Activated naive CD8-positive, alpha-beta T cell treated with anti-CD3 and anti-CD28 coated beads, Interleukin-2, amount 10 ng/mL, durations not matched to agents 7 days and 5 days (primary cell): Measurements from ENCODE around the gene KIAA1958. TPM values are rescaled to one million over a fixed set of nuclear protein-coding genes. Genes with fewer than 3 reads are reported as not detected.

Source experiments
- ATAC-seq: fragments of 150-1000 bp; cut with Tn5 transposase; one replicate; pipeline ENCODE4 v1.10.0; 2021; ENCODE audit warnings: low read depth, moderate library complexity
- POLR2A ChIA-PET: fragments of 350-600 bp; sonication (Branson Sonifier 250); formaldehyde crosslinking; loops from one replicate; lab custom pipeline; 2021; ENCODE audit warnings: antibody characterized with exemption; lab: Charles Lee
- DNase-seq: peaks from one replicate; pipeline ENCODE4 v3.0.0; 2021
- H3K27ac Mint-ChIP-seq: one replicate; pipeline ENCODE4 v1.8.0; 2022; ENCODE audit warnings: mild to moderate bottlenecking, mixed read lengths
- H3K27me3 Mint-ChIP-seq: one replicate; pipeline ENCODE4 v1.8.0; 2022; ENCODE audit warnings: mild to moderate bottlenecking, moderate library complexity, mixed read lengths
- H3K36me3 Mint-ChIP-seq: one replicate; pipeline ENCODE4 v1.8.0; 2021; ENCODE audit warnings: mild to moderate bottlenecking, mixed read lengths
- H3K4me1 Mint-ChIP-seq: one replicate; pipeline ENCODE4 v1.8.0; 2021; ENCODE audit warnings: mixed read lengths
- H3K4me3 Mint-ChIP-seq: one replicate; pipeline ENCODE4 v1.8.0; 2022; ENCODE audit warnings: mild to moderate bottlenecking, moderate library complexity, mixed read lengths
- H3K9me3 Mint-ChIP-seq: one replicate; pipeline ENCODE4 v1.8.0; 2021; ENCODE audit warnings: mixed read lengths
- total RNA-seq, 2 experiments: library from RNA; stranded (reverse); gene quantifications; one replicate each; pipeline ENCODE4 v1.2.3, GENCODE V29; 2021

KIAA1958 gene, protein sequence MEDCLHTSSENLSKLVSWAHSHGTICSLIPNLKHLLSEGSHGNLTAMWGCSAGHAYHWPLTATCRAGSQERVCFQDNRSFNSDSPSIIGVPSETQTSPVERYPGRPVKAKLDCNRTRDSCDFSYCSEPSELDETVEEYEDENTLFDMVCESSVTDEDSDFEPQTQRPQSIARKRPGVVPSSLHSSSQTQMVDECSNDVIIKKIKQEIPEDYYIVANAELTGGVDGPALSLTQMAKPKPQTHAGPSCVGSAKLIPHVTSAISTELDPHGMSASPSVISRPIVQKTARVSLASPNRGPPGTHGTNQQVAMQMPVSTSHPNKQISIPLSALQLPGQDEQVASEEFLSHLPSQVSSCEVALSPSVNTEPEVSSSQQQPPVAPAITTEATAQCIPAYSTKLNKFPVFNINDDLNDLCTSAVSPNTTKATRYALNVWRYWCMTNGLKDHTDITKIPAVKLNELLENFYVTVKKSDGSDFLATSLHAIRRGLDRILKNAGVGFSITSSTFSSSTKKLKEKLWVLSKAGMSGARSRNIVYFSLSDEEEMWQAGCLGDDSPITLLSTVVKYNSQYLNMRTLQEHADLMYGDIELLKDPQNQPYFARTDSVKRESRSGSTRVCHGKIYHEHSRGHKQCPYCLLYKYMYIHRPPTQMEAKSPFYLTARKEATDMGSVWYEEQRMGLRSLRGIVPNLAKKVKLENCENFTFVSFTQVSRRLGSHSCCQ
- 10 to 100 TPM; 13.3 to 15.0 TPM for total RNA-seq

DNA sequence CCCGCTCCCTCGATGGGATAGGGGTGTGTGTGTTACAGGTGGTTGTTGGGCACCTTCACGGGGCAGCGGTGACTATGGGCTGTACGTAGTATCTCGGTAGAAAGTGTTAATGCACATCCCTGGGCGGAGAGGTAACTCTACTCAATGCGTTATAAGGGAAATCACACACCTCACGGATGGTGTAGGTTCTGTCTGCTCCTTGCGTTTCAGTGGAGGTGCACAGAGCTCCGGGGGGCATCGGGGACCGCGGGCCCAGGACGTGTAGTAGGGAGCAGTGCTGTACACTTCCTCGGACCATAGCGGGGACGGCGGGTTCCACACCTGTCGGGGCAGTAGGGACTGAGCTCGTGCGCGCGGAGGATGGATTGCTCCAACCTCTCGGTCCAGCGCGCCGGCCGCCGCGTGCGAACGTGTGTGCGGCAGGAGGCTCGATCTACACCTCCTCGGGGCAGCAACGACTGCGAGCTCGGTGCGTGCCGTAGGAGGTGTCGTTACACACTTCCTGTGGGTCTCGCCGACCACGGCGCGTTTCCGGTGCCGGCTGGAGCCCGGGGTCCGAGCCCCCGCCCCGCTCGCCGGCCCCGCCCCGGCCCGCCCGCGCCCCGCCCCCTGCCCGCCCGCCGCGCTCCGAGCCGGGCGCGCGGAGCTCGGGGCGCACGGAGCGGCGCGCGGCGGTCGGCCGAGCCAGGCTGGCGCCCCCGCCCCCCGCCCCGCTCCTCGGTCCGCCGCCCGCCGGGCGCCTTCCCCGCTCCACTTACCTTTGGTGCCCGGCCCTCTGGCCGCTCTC lies at the start of gene KIAA1958:
Gene KIAA1958 (plus strand): TSS at position 607 of the 787 bp plus-strand sequence. CDS start 87,254 bp downstream, outside the sequence.
- Mint-ChIP-seq H3K4me1 (peaks cover 32% of the 10 kb centered on the region), H3K9me3 (no peaks in the 10 kb centered on the region), H3K27me3 (no peaks in the 10 kb centered on the region), H3K4me3 (peak within 1 kb of the TSS; percentile 98), H3K36me3 (peaks cover 13% of the 10 kb centered on the region), H3K27ac (peak within 1 kb of the TSS; percentile 96)
- DNase-seq, result peak; percentile 92
- peak; percentile 90 for ATAC-seq
- POLR2A ChIA-PET, result interaction anchor here (0.5 to 3.8 kb wide), 9 partner anchors 10 to 265 kb away, joined by 3 to 26 read pairs (median 5); partner anchors contain the start of genes HSDL2, INIP, PTBP3 and SNX30

GRCh38 chr9:112437406-112437805 lies 49.2 kb upstream of the KIAA1958 start:
- Mint-ChIP-seq H3K4me1 (no peaks in the 10 kb centered on the region), H3K27ac (no peak overlapping the region), H3K36me3 (peaks cover 7% of the 10 kb centered on the region), H3K9me3 (no peaks in the 10 kb centered on the region), H3K4me3 (no peak overlapping the region), H3K27me3 (no peaks in the 10 kb centered on the region)
- ATAC-seq (no peak), DNase-seq (no peak)
- POLR2A ChIA-PET, result no interaction called here

DNA sequence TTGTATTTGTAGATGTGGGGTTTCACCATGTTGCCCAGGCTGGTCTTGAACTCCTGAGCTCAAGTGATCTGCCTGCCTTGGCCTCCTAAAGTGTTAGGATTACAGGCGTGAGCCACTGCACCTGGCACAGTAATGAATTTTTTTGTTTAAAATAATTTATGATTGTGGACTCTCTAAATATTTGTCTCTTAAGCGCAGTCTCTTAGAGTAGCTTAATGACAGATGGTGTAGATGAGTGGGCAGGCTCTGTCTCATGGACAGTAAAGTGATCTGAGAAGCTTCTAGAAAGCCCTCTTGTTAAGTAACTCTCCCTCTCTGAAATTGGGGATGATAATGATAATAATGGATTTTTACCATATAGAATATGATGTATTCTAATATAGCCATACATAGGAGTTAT lies 47.5 kb upstream of the KIAA1958 start:
- Mint-ChIP-seq H3K27me3 (no peaks in the 10 kb centered on the region), H3K4me3 (no peak overlapping the region), H3K36me3 (peaks cover 2% of the 10 kb centered on the region), H3K4me1 (no peaks in the 10 kb centered on the region), H3K9me3 (no peaks in the 10 kb centered on the region), H3K27ac (no peak overlapping the region)
- no peak for ATAC-seq
- no peak for DNase-seq
- POLR2A ChIA-PET, result no interaction called here

DNA sequence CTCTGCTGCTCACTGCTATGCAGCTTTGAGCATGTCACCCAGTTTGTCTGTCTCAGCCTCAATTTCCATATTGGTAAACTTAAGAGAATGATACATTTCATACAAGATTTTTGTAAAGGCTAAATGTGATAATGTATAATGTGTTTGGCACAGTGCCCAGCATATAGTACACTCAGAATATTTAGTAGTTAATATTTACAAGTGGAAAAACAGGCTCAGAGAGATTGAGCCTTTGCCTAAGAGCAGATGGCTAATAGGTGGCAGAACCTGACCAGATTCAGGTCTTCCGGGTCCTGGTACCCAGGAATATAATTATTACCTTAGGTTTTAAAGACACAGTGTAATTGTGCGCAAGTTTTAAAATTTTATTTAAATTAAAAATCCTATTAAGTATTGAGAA lies 46.8 kb upstream of the KIAA1958 start:
- POLR2A ChIA-PET, result no interaction called here
- ATAC-seq (no peak), DNase-seq (no peak)
- H3K4me3 Mint-ChIP-seq, result no peak overlapping the region
- H3K9me3 Mint-ChIP-seq, result no peaks in the 10 kb centered on the region
- no peaks in the 10 kb centered on the region for H3K27me3 Mint-ChIP-seq
- no peaks in the 10 kb centered on the region for H3K4me1 Mint-ChIP-seq
- no peak overlapping the region for H3K27ac Mint-ChIP-seq
- H3K36me3 Mint-ChIP-seq, result peaks cover 2% of the 10 kb centered on the region

DNA sequence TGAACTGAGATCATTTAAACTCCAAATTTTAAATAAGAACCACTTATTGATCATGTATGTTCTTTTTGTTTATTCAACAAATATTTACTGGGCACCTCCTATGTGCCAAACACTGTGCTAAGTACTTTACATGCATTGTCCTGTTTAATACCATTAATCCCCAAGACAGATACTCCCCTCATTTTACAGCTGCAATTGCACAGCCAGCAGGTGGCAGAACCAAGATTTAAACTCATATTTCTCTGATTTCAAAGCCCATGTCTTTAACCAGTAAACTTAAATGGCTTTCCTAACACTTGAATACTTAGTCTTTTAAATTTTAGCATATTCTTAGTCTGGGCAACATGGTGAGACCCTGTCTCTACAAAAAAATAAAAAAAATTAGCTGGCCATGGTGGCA lies 43.4 kb upstream of the KIAA1958 start:
- no peak overlapping the region for H3K27ac Mint-ChIP-seq
- DNase-seq, result no peak
- no peaks in the 10 kb centered on the region for H3K27me3 Mint-ChIP-seq
- ATAC-seq, result no peak
- H3K9me3 Mint-ChIP-seq, result no peaks in the 10 kb centered on the region
- POLR2A ChIA-PET, result interaction anchor here (1.0 kb wide), 1 partner anchor 64 kb away, joined by 3 read pairs; no protein-coding TSS in a partner anchor
- no peak overlapping the region for H3K4me3 Mint-ChIP-seq
- H3K4me1 Mint-ChIP-seq, result peaks cover 6% of the 10 kb centered on the region
- peaks cover 3% of the 10 kb centered on the region for H3K36me3 Mint-ChIP-seq

DNA sequence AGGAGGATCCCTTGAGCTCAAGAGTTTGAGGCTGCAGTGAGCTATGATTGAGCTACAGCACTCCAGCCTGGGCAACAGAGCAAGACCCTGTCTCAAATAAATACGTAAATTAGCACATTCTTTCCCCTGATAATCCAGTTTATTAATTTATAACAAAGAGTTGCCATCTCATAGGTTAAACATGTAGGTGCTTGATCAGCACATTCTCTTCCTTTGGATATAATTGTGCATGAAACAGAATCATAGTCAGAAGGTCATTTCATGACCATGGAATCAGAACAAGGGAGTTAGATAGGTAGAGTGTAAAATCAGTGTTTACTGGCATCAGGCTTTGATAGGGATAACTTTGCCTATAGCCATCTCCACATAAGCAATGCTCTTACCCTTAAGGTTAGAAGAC lies 43.0 kb upstream of the KIAA1958 start:
- peaks cover 2% of the 10 kb centered on the region for H3K36me3 Mint-ChIP-seq
- H3K4me3 Mint-ChIP-seq, result no peak overlapping the region
- no peak for ATAC-seq
- POLR2A ChIA-PET, result interaction anchor here (1.0 kb wide), 1 partner anchor 65 kb away, joined by 3 read pairs; no protein-coding TSS in a partner anchor
- no peak overlapping the region for H3K27ac Mint-ChIP-seq
- no peaks in the 10 kb centered on the region for H3K9me3 Mint-ChIP-seq
- peaks cover 6% of the 10 kb centered on the region for H3K4me1 Mint-ChIP-seq
- no peaks in the 10 kb centered on the region for H3K27me3 Mint-ChIP-seq
- DNase-seq, result no peak

DNA sequence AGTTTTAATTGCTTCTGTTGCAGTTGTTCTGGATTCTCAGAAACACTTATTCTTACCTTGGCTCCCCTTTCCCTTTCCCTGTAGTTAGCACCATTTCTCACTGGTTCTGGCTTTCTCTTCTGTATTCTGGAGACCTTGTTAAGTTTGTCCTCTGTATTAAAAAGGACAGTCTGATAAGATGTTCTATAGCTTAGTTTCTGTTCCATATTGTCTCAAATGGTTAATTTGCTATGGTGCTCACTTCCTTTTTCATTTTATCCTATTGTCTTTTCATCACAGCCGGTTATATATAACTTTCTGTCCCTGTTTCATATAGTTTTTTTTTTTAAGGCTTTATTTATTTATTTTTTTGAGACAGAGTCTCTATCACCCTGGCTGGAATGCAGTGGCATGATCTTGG lies 41.4 kb upstream of the KIAA1958 start:
- no peak overlapping the region for H3K4me3 Mint-ChIP-seq
- H3K27me3 Mint-ChIP-seq, result no peaks in the 10 kb centered on the region
- peaks cover 6% of the 10 kb centered on the region for H3K4me1 Mint-ChIP-seq
- no peak overlapping the region for H3K27ac Mint-ChIP-seq
- H3K9me3 Mint-ChIP-seq, result no peaks in the 10 kb centered on the region
- ATAC-seq (no peak), DNase-seq (no peak)
- POLR2A ChIA-PET, result interaction anchor here (0.6 to 0.7 kb wide), 2 partner anchors 106 to 272 kb away, joined by 3 read pairs; no protein-coding TSS in a partner anchor
- peaks cover 2% of the 10 kb centered on the region for H3K36me3 Mint-ChIP-seq

- H3K9me3 Mint-ChIP-seq, result no peaks in the 10 kb centered on the region
- peaks cover 2% of the 10 kb centered on the region for H3K36me3 Mint-ChIP-seq
- ATAC-seq (no peak), DNase-seq (no peak)
- no peaks in the 10 kb centered on the region for H3K27me3 Mint-ChIP-seq
- POLR2A ChIA-PET, result no interaction called here
- no peak overlapping the region for H3K27ac Mint-ChIP-seq
- no peak overlapping the region for H3K4me3 Mint-ChIP-seq
- peaks cover 9% of the 10 kb centered on the region for H3K4me1 Mint-ChIP-seq
Measured at GRCh38 chr9:112446080-112446479, 40.5 kb upstream of the KIAA1958 start.

DNA sequence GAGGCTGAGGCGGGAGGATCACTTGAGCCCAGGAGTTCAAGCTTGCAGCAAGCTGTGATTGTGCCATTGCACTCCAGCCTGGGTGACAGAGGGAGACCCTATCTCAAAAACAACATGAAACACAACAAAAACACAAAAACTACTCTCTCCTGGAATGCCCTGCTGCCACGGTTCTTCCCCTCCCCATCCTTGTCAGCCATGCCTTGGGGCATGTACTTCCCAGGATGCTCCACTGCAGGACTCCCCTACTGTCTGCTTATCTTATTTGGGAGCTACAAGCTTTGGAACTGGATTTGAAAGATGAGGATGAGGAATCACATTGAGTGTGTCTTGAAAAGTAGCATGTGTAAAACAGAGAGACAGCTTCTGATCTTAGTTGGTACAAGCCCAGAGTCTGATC lies 40.1 kb upstream of the KIAA1958 start:
- ATAC-seq, result no peak
- no peak for DNase-seq
- Mint-ChIP-seq H3K36me3 (peaks cover 2% of the 10 kb centered on the region), H3K27ac (no peak overlapping the region), H3K27me3 (no peaks in the 10 kb centered on the region), H3K9me3 (no peaks in the 10 kb centered on the region), H3K4me3 (no peak overlapping the region), H3K4me1 (peaks cover 9% of the 10 kb centered on the region)
- POLR2A ChIA-PET, result no interaction called here

DNA sequence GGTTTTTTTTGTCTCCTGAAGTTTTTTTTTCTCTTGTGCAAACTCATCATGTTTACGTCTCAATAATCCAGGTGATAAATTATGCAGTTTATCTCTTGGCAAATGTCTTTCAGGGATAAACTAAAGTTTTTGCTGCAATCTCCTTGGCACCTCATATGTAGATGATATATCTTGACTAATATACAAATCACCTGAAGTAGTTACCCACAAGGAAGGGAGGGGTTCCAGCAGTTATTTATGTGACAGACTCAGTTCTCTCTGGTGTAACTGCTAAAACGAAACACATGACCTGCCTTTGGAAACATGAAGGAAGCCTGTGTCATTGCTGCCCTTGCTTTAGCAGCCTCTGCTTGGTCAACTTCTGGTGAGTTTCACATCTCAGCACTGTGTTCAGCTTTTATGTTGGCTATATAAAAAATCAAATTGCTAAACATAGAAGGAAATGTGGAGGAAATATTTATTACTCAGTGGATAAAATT lies 39.3 kb upstream of the KIAA1958 start:
- Mint-ChIP-seq H3K4me1 (peaks cover 9% of the 10 kb centered on the region), H3K27me3 (no peaks in the 10 kb centered on the region), H3K4me3 (no peak overlapping the region), H3K36me3 (peaks cover 2% of the 10 kb centered on the region), H3K9me3 (no peaks in the 10 kb centered on the region), H3K27ac (no peak overlapping the region)
- no peak for DNase-seq
- POLR2A ChIA-PET, result no interaction called here
- no peak for ATAC-seq

DNA sequence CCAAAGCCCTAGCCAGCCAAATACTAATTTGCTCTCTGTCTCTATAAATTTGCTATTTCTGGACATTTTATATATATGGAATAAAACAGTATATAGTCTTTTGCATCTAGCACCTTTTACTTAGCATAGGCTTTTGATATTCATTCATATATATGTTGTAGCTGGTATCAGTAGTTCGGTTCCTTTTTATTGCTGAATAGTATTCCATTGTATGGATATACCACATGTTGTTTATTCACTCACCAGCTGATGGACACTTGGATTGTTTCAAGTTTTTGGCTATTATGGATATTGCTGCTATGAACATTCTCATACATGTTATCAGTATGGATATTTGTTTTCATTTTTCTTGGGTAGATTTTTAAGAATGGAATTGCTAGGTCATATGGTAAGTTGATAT lies 23.8 kb upstream of the KIAA1958 start:
- POLR2A ChIA-PET, result no interaction called here
- H3K27me3 Mint-ChIP-seq, result no peaks in the 10 kb centered on the region
- no peak for ATAC-seq

GRCh38 chr9:112465352-112465751 lies 21.3 kb upstream of the KIAA1958 start:
- POLR2A ChIA-PET, result no interaction called here
- DNase-seq (no peak), ATAC-seq (no peak)
- Mint-ChIP-seq H3K9me3 (no peaks in the 10 kb centered on the region), H3K4me1 (peaks cover 2% of the 10 kb centered on the region), H3K27ac (no peak overlapping the region), H3K4me3 (no peak overlapping the region), H3K36me3 (peaks cover 25% of the 10 kb centered on the region), H3K27me3 (no peaks in the 10 kb centered on the region)

More for the DNA sequence above, 23.8 kb upstream of the KIAA1958 start:
- no peak for DNase-seq
- peaks cover 6% of the 10 kb centered on the region for H3K4me1 Mint-ChIP-seq
- H3K36me3 Mint-ChIP-seq, result peaks cover 30% of the 10 kb centered on the region
- H3K9me3 Mint-ChIP-seq, result peaks cover 2% of the 10 kb centered on the region
- no peak overlapping the region for H3K4me3 Mint-ChIP-seq
- no peak overlapping the region for H3K27ac Mint-ChIP-seq

- H3K4me1 Mint-ChIP-seq, result no peaks in the 10 kb centered on the region
- ATAC-seq (no peak), DNase-seq (no peak)
- peaks cover 37% of the 10 kb centered on the region for H3K36me3 Mint-ChIP-seq
- H3K27me3 Mint-ChIP-seq, result no peaks in the 10 kb centered on the region
- H3K9me3 Mint-ChIP-seq, result peaks cover 2% of the 10 kb centered on the region
- no peak overlapping the region for H3K27ac Mint-ChIP-seq
- H3K4me3 Mint-ChIP-seq, result no peak overlapping the region
- POLR2A ChIA-PET, result no interaction called here
Measured at GRCh38 chr9:112472996-112473395, 13.6 kb upstream of the KIAA1958 start.
